ENCODE results near the gene BTBD19. TPM values are rescaled to one million over a fixed set of nuclear protein-coding genes. Genes with fewer than 3 reads are reported as not detected.
"Not testable (repeated sequence)": the region's sequence is repeated elsewhere in the genome, so short reads cannot be mapped to it uniquely, and the experiment has no call there.

BTBD19 gene
- total RNA-seq, 1 experiment from 2014 or later = 0.75 TPM

- no peak overlapping the region for H3K4me3 ChIP-seq (ENCODE audit: low read length)
- H3K27ac ChIP-seq (ENCODE audit: low read length) = no peak overlapping the region
- H3K9me2 ChIP-seq (replicated peaks; ENCODE audit: insufficient read depth, low read length) = no peaks in the 10 kb centered on the region
- H4K20me1 ChIP-seq (ENCODE audit: insufficient read depth, low read depth, low read length) = no peaks in the 10 kb centered on the region
- DNase-seq = no peak
- H3K4me1 ChIP-seq (ENCODE audit: low read length) = peaks cover 32% of the 10 kb centered on the region
- no peaks in the 10 kb centered on the region for H3K79me2 ChIP-seq (ENCODE audit: low read length)
- H3K36me3 ChIP-seq (ENCODE audit: insufficient read depth, low read length) = no peaks in the 10 kb centered on the region
- no peaks in the 10 kb centered on the region for H3K9me3 ChIP-seq (ENCODE audit: low read length)
- H3K27me3 ChIP-seq (ENCODE audit: low read length) = no peaks in the 10 kb centered on the region
- no peak overlapping the region for H3K4me2 ChIP-seq (ENCODE audit: low read depth, low read length, poor library complexity, severe bottlenecking)
- no peak overlapping the region for H3K9ac ChIP-seq (ENCODE audit: low read length)
- H2AFZ ChIP-seq (ENCODE audit: low read length) = no peak overlapping the region
These were observed 2.9 kb downstream of the BTBD19 start for GRCh38 chr1:44811234-44811633.

- Histone ChIP-seq H3K27ac (ENCODE audit: low read length) (no peak overlapping the region), H3K9me2 (replicated peaks; ENCODE audit: insufficient read depth, low read length) (no peaks in the 10 kb centered on the region), H3K36me3 (ENCODE audit: insufficient read depth, low read length) (no peaks in the 10 kb centered on the region), H4K20me1 (ENCODE audit: insufficient read depth, low read depth, low read length) (no peaks in the 10 kb centered on the region), H3K4me2 (ENCODE audit: low read depth, low read length, poor library complexity, severe bottlenecking) (peak overlapping the region; percentile 65), H3K4me1 (ENCODE audit: low read length) (peaks cover 18% of the 10 kb centered on the region), H3K27me3 (ENCODE audit: low read length) (no peaks in the 10 kb centered on the region), H3K4me3 (ENCODE audit: low read length) (peak overlapping the region; percentile 57; the same call in 1 of the 2 replicates), H3K9ac (ENCODE audit: low read length) (no peak overlapping the region), H2AFZ (ENCODE audit: low read length) (no peak overlapping the region), H3K79me2 (ENCODE audit: low read length) (no peaks in the 10 kb centered on the region), H3K9me3 (ENCODE audit: low read length) (no peaks in the 10 kb centered on the region)
- DNase-seq = no peak
These were observed 4.7 kb downstream of the BTBD19 start for GRCh38 chr1:44812822-44813543.

GRCh38 chr1:44815926-44816325 lies 7.6 kb downstream of the BTBD19 start:
- H3K27me3 ChIP-seq (ENCODE audit: low read length); H3K9ac ChIP-seq (ENCODE audit: low read length); H3K27ac ChIP-seq (ENCODE audit: low read length); H4K20me1 ChIP-seq (ENCODE audit: insufficient read depth, low read depth, low read length); H3K36me3 ChIP-seq (ENCODE audit: insufficient read depth, low read length); H3K9me2 ChIP-seq (replicated peaks; ENCODE audit: insufficient read depth, low read length); H3K4me3 ChIP-seq (ENCODE audit: low read length); H2AFZ ChIP-seq (ENCODE audit: low read length); H3K9me3 ChIP-seq (ENCODE audit: low read length); H3K4me2 ChIP-seq (ENCODE audit: low read depth, low read length, poor library complexity, severe bottlenecking); H3K79me2 ChIP-seq (ENCODE audit: low read length); DNase-seq: not testable (repeated sequence)
- H3K4me1 ChIP-seq (ENCODE audit: low read length) = peaks cover 26% of the 10 kb centered on the region

GRCh38 chr1:44817307-44817706 lies 9.0 kb downstream of the BTBD19 start:
- Histone ChIP-seq H3K4me2 (ENCODE audit: low read depth, low read length, poor library complexity, severe bottlenecking) (no peak overlapping the region), H3K9me2 (replicated peaks; ENCODE audit: insufficient read depth, low read length) (no peaks in the 10 kb centered on the region), H3K4me1 (ENCODE audit: low read length) (peaks cover 26% of the 10 kb centered on the region), H3K27me3 (ENCODE audit: low read length) (no peaks in the 10 kb centered on the region), H3K36me3 (ENCODE audit: insufficient read depth, low read length) (no peaks in the 10 kb centered on the region), H3K9ac (ENCODE audit: low read length) (no peak overlapping the region), H3K27ac (ENCODE audit: low read length) (no peak overlapping the region), H2AFZ (ENCODE audit: low read length) (no peak overlapping the region), H3K79me2 (ENCODE audit: low read length) (no peaks in the 10 kb centered on the region), H3K4me3 (ENCODE audit: low read length) (no peak overlapping the region), H3K9me3 (ENCODE audit: low read length) (no peaks in the 10 kb centered on the region), H4K20me1 (ENCODE audit: insufficient read depth, low read depth, low read length) (no peaks in the 10 kb centered on the region)
- no peak for DNase-seq

GRCh38 chr1:44817771-44818495 lies 9.6 kb downstream of the BTBD19 start:
- H3K4me2 ChIP-seq (ENCODE audit: low read depth, low read length, poor library complexity, severe bottlenecking) = peak overlapping the region; percentile 89
- H2AFZ ChIP-seq (ENCODE audit: low read length) = no peak overlapping the region

GRCh38 chr1:44819196-44819607 lies 10.9 kb downstream of the BTBD19 start:
- Histone ChIP-seq H3K27ac (ENCODE audit: low read length) (peak overlapping the region; percentile 91), H3K36me3 (ENCODE audit: insufficient read depth, low read length) (no peaks in the 10 kb centered on the region), H3K79me2 (ENCODE audit: low read length) (no peaks in the 10 kb centered on the region), H4K20me1 (ENCODE audit: insufficient read depth, low read depth, low read length) (no peaks in the 10 kb centered on the region), H3K9me2 (replicated peaks; ENCODE audit: insufficient read depth, low read length) (no peaks in the 10 kb centered on the region), H3K4me2 (ENCODE audit: low read depth, low read length, poor library complexity, severe bottlenecking) (peak overlapping the region; percentile 89), H3K27me3 (ENCODE audit: low read length) (no peaks in the 10 kb centered on the region), H3K4me1 (ENCODE audit: low read length) (peaks cover 26% of the 10 kb centered on the region), H2AFZ (ENCODE audit: low read length) (no peak overlapping the region), H3K4me3 (ENCODE audit: low read length) (peak overlapping the region; percentile 69), H3K9me3 (ENCODE audit: low read length) (no peaks in the 10 kb centered on the region), H3K9ac (ENCODE audit: low read length) (peak overlapping the region; percentile 76)
- DNase-seq = no peak

More at GRCh38 chr1:44817771-44818495, 9.6 kb downstream of the BTBD19 start:
- DNase-seq = no peak
- H3K27me3 ChIP-seq (ENCODE audit: low read length) = no peaks in the 10 kb centered on the region
- peak overlapping the region; percentile 34; the same call in 1 of the 2 replicates for H3K4me3 ChIP-seq (ENCODE audit: low read length)
- H3K9ac ChIP-seq (ENCODE audit: low read length) = no peak overlapping the region
- no peak overlapping the region for H3K27ac ChIP-seq (ENCODE audit: low read length)
- H3K4me1 ChIP-seq (ENCODE audit: low read length) = peaks cover 26% of the 10 kb centered on the region
- H3K9me2 ChIP-seq (replicated peaks; ENCODE audit: insufficient read depth, low read length) = no peaks in the 10 kb centered on the region
- H4K20me1 ChIP-seq (ENCODE audit: insufficient read depth, low read depth, low read length) = no peaks in the 10 kb centered on the region
- no peaks in the 10 kb centered on the region for H3K36me3 ChIP-seq (ENCODE audit: insufficient read depth, low read length)
- H3K79me2 ChIP-seq (ENCODE audit: low read length) = no peaks in the 10 kb centered on the region
- no peaks in the 10 kb centered on the region for H3K9me3 ChIP-seq (ENCODE audit: low read length)

- no peaks in the 10 kb centered on the region for H3K79me2 ChIP-seq (ENCODE audit: low read length)
- H2AFZ ChIP-seq (ENCODE audit: low read length) = peak overlapping the region; percentile 69
- no peaks in the 10 kb centered on the region for H3K27me3 ChIP-seq (ENCODE audit: low read length)
- H3K36me3 ChIP-seq (ENCODE audit: insufficient read depth, low read length) = no peaks in the 10 kb centered on the region
- no peaks in the 10 kb centered on the region for H4K20me1 ChIP-seq (ENCODE audit: insufficient read depth, low read depth, low read length)
- H3K27ac ChIP-seq (ENCODE audit: low read length) = peak overlapping the region; percentile 91
- no peaks in the 10 kb centered on the region for H3K9me2 ChIP-seq (replicated peaks; ENCODE audit: insufficient read depth, low read length)
- H3K4me1 ChIP-seq (ENCODE audit: low read length) = peaks cover 26% of the 10 kb centered on the region
- H3K4me3 ChIP-seq (ENCODE audit: low read length) = peak overlapping the region; percentile 69
- peak; percentile 93 for DNase-seq
- H3K9ac ChIP-seq (ENCODE audit: low read length) = peak overlapping the region; percentile 76
- H3K4me2 ChIP-seq (ENCODE audit: low read depth, low read length, poor library complexity, severe bottlenecking) = peak overlapping the region; percentile 89
- no peaks in the 10 kb centered on the region for H3K9me3 ChIP-seq (ENCODE audit: low read length)
These were observed 11.4 kb downstream of the BTBD19 start for GRCh38 chr1:44819608-44820327.

Data from Karpas-422 (cell line).